ENCODE results near the gene PCBP4.
A peak's percentile ranks its signal among the peaks of the same experiment; 100 is the strongest.

The PCBP4 gene

DNA sequence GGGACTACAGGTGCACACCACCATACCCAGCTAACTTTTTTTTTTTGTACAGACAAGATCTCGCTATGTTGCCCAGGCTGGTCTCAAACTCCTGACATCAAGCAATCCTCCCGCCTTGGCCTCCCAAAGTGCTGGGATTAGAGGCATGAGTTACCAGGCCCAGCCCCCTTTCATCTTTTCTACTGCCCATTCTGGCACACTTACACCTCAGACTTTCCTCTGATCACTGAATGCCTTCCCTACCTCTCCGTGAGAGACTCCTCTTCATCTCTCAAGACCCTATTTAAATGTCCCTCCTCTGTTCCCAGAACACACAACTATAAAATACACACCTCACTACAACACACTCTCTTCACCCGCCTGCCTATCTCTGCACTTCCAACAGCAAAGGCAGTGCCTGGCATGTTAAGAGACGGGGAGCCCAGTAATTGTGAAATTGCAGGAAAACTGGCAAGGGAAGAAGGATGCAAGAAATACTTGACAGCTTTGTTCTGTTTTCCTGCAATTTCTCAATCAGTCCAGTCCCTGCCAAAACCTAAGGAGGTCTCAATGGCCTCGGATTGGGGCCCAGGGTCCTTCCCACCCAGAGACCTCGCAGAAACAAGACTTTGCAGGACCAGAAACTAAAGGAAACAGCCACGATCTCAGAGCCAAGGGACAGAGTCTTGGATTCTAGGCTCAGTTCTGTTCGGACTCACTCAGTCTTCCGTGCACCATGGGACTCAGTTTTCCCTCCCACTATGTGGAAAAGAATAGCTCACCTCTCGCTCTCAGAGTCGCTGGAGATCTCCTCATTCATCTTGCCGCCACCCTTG lies 26.4 kb downstream of the PCBP4 start:
- Histone ChIP-seq H3K27me3 (ENCODE audit: control insufficient read depth in 2 of 2, insufficient read depth in 2 of 2, low read length in 2 of 2) (no peaks in the 10 kb centered on the region), H3K4me3 (ENCODE audit: low read length in 2 of 2) (peak overlapping the region; percentile 82), H3K9ac (ENCODE audit: low read depth in 1 of 2, low read length in 2 of 2) (peak overlapping the region; percentile 70 to 72), H3K36me3 (ENCODE audit: control insufficient read depth in 2 of 2, insufficient read depth in 2 of 2, low read length in 2 of 2) (peaks cover 21 to 25% of the 10 kb centered on the region in 2 donors), H3K4me1 (ENCODE audit: control insufficient read depth in 2 of 2, insufficient read depth in 2 of 2, low read length in 2 of 2) (peaks cover 19 to 25% of the 10 kb centered on the region in 2 donors), H3K9me3 (ENCODE audit: control insufficient read depth in 2 of 2, low read length in 2 of 2) (no peaks in the 10 kb centered on the region), H3K27ac (ENCODE audit: low read depth in 2 of 2, low read length in 2 of 2) (peak overlapping the region in 1 of 2 donors; percentile 98)

DNA sequence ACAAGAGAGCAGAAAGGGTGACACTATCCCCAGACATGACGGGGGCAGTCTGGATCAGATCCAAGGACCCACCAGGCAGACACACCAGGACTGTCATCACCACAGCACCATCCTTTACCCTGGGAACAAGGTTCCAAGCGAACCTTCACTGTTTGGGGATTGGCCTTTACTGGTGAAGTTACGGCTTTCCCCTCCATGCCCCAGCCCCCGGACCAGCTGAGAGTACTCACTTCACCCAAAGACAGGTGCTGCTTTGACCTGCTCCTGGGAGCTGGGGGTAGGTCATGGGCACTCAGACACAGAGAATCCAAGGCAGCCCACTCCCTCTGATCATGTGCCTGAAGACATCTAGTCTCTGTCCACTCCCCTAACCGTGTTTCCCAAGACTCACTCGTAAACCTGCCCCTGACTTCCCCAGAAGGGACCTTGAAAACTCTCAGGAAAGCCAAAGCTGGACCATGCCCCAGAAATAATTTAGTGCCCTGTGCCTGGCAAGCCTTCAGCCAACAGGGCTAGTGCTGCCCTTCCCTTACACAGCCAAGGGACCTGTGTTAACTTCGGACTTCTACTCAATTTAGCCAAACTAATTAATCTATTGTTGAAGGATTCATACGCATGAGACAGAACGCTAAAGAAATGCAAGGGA lies 28.4 kb downstream of the PCBP4 start:
- peaks cover 33 to 38% of the 10 kb centered on the region in 2 donors for H3K36me3 ChIP-seq (ENCODE audit: control insufficient read depth in 2 of 2, insufficient read depth in 2 of 2, low read length in 2 of 2)

DNA sequence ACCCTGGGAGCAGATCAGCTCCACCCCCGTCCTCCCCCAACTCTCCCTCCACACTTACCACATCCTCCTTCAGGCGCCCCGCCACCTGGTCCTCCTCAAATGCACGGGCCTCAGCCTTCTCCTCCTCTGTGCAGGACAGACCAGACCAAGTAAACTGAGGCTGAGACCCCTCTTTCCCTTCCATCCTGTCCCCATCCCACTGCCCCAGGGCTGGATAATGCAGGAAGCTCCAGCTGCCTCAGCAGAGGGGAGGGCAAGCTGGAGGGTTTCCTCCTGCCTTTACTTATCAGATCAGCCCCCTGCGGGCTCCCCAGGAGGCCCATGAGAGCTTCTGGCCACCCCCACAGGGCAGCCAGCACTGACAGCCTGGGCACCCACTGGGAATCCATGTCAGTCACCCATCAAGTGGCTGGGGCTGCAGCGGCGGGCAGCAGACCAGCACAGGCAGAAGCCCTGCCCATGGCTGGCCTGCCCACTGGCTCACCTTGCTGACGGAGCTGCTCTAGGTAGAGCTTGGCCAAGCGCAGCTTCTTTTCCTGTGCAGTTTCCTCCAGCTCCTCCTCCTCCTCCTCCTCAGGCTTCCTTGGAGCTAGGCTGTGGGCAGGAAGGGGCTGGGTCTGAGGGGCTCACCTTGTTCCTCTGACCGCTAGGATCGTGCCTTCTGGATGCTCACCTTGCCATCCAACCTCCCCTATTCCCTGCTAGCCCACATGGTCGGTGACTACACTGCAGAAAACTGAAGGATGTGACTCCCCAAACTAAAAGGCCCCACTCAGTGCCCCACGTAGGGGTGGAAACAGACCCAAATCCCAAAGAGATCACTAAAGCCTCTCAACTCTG lies 29.4 kb downstream of the PCBP4 start:
- peaks cover 40 to 49% of the 10 kb centered on the region in 2 donors for H3K36me3 ChIP-seq (ENCODE audit: control insufficient read depth in 2 of 2, insufficient read depth in 2 of 2, low read length in 2 of 2)

More for the DNA sequence above, 28.4 kb downstream of the PCBP4 start:
- Histone ChIP-seq H3K4me1 (ENCODE audit: control insufficient read depth in 2 of 2, insufficient read depth in 2 of 2, low read length in 2 of 2) (peaks cover 19 to 25% of the 10 kb centered on the region in 2 donors), H3K27me3 (ENCODE audit: control insufficient read depth in 2 of 2, insufficient read depth in 2 of 2, low read length in 2 of 2) (no peaks in the 10 kb centered on the region), H3K9me3 (ENCODE audit: control insufficient read depth in 2 of 2, low read length in 2 of 2) (no peaks in the 10 kb centered on the region), H3K27ac (ENCODE audit: low read depth in 2 of 2, low read length in 2 of 2) (no peak overlapping the region), H3K9ac (ENCODE audit: low read depth in 1 of 2, low read length in 2 of 2) (no peak overlapping the region), H3K4me3 (ENCODE audit: low read length in 2 of 2) (no peak overlapping the region)

DNA sequence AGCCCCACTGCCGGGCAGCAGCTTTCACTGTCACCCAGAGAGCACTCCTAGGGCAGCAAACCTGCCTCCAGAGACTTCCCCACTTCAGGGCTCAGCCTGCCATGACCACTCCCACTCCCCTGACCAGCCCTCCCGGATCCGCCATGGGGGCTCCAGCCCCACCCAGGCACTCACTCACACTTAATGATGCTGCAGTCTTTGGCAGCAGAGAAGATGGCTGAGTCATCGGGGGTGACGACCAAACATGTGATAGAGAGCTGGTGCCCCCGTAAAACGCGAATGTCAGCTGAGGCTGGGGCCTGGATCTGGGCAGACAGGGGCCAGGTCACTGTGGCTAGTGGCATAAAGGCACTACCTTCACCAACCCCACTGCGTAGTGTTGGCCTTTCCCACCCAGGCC lies 30.2 kb downstream of the PCBP4 start:
- no peak overlapping the region for H3K4me3 ChIP-seq (ENCODE audit: low read length in 2 of 2)
- no peak overlapping the region for H3K27ac ChIP-seq (ENCODE audit: low read depth in 2 of 2, low read length in 2 of 2)
- no peaks in the 10 kb centered on the region for H3K9me3 ChIP-seq (ENCODE audit: control insufficient read depth in 2 of 2, low read length in 2 of 2)
- peaks cover 5 to 10% of the 10 kb centered on the region in 2 donors for H3K4me1 ChIP-seq (ENCODE audit: control insufficient read depth in 2 of 2, insufficient read depth in 2 of 2, low read length in 2 of 2)
- no peaks in the 10 kb centered on the region for H3K27me3 ChIP-seq (ENCODE audit: control insufficient read depth in 2 of 2, insufficient read depth in 2 of 2, low read length in 2 of 2)
- peaks cover 44 to 51% of the 10 kb centered on the region in 2 donors for H3K36me3 ChIP-seq (ENCODE audit: control insufficient read depth in 2 of 2, insufficient read depth in 2 of 2, low read length in 2 of 2)
- H3K9ac ChIP-seq (ENCODE audit: low read depth in 1 of 2, low read length in 2 of 2), result no peak overlapping the region

More for the DNA sequence above, 29.4 kb downstream of the PCBP4 start:
- Histone ChIP-seq H3K9ac (ENCODE audit: low read depth in 1 of 2, low read length in 2 of 2) (no peak overlapping the region), H3K27ac (ENCODE audit: low read depth in 2 of 2, low read length in 2 of 2) (no peak overlapping the region), H3K4me1 (ENCODE audit: control insufficient read depth in 2 of 2, insufficient read depth in 2 of 2, low read length in 2 of 2) (peaks cover 12 to 17% of the 10 kb centered on the region in 2 donors), H3K9me3 (ENCODE audit: control insufficient read depth in 2 of 2, low read length in 2 of 2) (no peaks in the 10 kb centered on the region), H3K27me3 (ENCODE audit: control insufficient read depth in 2 of 2, insufficient read depth in 2 of 2, low read length in 2 of 2) (no peaks in the 10 kb centered on the region), H3K4me3 (ENCODE audit: low read length in 2 of 2) (no peak overlapping the region)

DNA sequence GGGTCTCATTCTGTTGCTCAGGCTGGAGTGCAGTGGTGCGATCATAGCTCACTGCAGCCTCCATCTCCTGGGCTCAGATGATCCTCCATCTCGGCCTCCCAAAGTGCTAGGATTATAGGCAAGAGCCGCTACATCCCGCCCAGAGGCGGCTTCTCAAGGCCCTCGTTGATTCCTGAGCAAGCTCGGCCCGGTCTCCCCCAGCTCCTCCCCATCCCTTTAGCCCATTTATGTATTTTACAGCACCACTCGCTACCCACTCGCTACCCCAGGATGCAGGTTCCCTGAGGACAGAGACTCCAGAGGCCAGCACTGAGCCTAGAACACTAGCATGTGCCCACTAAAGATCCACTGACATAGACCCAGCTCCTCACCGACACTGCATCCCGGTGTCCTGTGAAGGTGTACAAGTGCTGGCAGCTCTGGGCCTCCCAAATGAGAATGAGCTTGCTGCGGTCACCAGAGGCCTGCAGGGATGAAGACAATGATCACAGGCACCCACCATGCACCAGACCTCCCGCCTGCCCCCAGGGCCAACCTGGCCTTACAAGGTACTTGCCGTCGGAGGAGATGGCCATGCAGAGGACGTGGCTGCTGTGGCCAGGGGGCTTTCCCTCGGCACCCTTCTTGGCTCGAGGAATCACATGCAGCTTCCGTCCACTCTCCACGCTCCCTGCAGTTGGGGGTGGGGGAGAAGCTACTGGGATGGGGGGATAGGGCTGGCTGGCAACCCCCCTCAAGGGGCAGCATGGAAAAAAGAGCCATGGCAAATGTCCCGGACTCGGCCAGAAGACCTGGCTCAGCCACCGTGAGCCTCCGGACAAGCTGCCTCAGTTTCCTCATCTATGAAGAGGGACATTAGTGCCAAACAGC lies 31.1 kb downstream of the PCBP4 start:
- H3K27me3 ChIP-seq (ENCODE audit: control insufficient read depth in 2 of 2, insufficient read depth in 2 of 2, low read length in 2 of 2), result no peaks in the 10 kb centered on the region
- no peak overlapping the region for H3K27ac ChIP-seq (ENCODE audit: low read depth in 2 of 2, low read length in 2 of 2)
- H3K4me3 ChIP-seq (ENCODE audit: low read length in 2 of 2), result no peak overlapping the region
- H3K4me1 ChIP-seq (ENCODE audit: control insufficient read depth in 2 of 2, insufficient read depth in 2 of 2, low read length in 2 of 2), result peaks cover 4 to 7% of the 10 kb centered on the region in 2 donors
- H3K9me3 ChIP-seq (ENCODE audit: control insufficient read depth in 2 of 2, low read length in 2 of 2), result no peaks in the 10 kb centered on the region
- no peak overlapping the region for H3K9ac ChIP-seq (ENCODE audit: low read depth in 1 of 2, low read length in 2 of 2)
- H3K36me3 ChIP-seq (ENCODE audit: control insufficient read depth in 2 of 2, insufficient read depth in 2 of 2, low read length in 2 of 2), result peaks cover 44 to 51% of the 10 kb centered on the region in 2 donors

DNA sequence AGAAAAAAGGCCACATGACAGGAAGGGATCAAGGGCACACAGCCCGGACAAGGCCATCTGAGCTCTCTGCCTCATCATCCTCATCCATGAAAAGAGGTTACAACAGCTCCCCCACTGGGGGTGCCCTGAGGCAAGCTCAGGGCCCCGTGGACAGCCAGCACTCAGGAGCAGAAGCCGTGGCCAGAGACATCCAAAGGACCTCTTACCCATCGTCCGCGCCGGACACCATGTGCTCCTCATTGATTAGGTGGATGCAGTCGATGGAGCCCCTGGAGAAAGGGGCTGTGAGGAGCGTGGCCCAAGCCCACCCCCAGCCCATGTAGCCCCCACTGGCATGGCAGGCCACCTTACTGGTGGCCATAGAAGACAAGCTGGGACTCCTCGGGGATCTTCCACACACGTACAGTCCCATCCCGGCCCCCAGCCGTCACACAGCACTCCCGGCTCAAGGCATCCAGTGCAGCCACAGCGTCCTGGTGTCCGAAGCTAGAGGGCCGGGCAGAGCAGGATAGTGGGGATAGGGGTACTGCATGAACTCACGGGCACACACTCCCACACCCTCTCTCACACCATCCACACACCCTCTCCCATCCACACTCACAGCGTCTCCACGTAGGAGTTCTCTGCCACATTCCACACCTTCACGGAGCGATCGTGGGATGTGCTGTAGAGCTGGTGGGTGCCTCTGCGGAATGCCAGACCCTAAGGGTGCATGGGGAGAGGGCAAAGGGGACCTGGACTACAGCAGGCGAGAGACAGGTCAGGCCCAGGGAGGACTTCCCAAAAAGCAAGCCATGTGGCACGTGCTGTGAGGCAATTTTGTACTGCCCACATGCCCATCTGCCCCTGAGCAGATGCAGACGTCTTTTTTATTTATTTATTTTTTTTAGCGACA lies 32.0 kb downstream of the PCBP4 start:
- Histone ChIP-seq H3K36me3 (ENCODE audit: control insufficient read depth in 2 of 2, insufficient read depth in 2 of 2, low read length in 2 of 2) (peaks cover 44 to 51% of the 10 kb centered on the region in 2 donors), H3K9me3 (ENCODE audit: control insufficient read depth in 2 of 2, low read length in 2 of 2) (no peaks in the 10 kb centered on the region), H3K4me3 (ENCODE audit: low read length in 2 of 2) (no peak overlapping the region), H3K27ac (ENCODE audit: low read depth in 2 of 2, low read length in 2 of 2) (no peak overlapping the region), H3K9ac (ENCODE audit: low read depth in 1 of 2, low read length in 2 of 2) (no peak overlapping the region), H3K4me1 (ENCODE audit: control insufficient read depth in 2 of 2, insufficient read depth in 2 of 2, low read length in 2 of 2) (no peaks in the 10 kb centered on the region), H3K27me3 (ENCODE audit: control insufficient read depth in 2 of 2, insufficient read depth in 2 of 2, low read length in 2 of 2) (no peaks in the 10 kb centered on the region)

DNA sequence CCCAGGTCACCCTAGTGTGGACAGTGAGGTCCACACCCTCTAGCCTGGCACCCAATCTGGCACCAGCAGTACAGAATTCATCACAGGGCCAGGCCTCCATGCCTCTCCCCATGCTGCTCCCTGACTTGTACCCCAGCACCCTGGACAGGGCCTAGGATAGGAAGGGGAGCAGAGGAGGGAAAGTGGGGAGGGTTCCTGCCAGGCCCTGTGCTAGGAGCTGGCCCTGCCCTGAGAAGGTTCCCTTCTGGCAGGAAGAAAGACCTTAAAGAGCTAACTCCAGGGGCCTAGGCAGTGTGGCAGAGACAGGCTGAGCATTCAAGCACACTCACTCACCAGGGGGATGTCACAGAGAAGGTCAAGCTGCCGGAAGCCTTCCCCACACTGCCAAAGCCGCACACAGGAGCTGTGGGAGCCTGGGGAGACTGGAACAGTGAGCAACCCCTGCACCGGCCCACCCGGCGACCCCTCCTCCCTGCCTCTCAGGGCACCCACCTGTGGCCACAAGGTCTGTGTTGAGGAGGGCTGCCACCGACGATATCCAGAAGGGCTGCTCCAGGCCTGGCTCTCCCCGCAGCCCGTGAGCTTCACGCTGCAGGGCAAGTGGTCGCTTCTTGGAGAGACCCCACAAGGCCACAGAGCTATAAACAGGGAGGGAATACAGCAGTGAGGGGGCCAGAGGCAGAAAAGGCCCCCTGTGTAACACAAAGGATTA lies 33.0 kb downstream of the PCBP4 start:
- Histone ChIP-seq H3K27ac (ENCODE audit: low read depth in 2 of 2, low read length in 2 of 2) (no peak overlapping the region), H3K36me3 (ENCODE audit: control insufficient read depth in 2 of 2, insufficient read depth in 2 of 2, low read length in 2 of 2) (peaks cover 44 to 51% of the 10 kb centered on the region in 2 donors), H3K4me1 (ENCODE audit: control insufficient read depth in 2 of 2, insufficient read depth in 2 of 2, low read length in 2 of 2) (no peaks in the 10 kb centered on the region), H3K9ac (ENCODE audit: low read depth in 1 of 2, low read length in 2 of 2) (no peak overlapping the region), H3K27me3 (ENCODE audit: control insufficient read depth in 2 of 2, insufficient read depth in 2 of 2, low read length in 2 of 2) (no peaks in the 10 kb centered on the region), H3K9me3 (ENCODE audit: control insufficient read depth in 2 of 2, low read length in 2 of 2) (no peaks in the 10 kb centered on the region), H3K4me3 (ENCODE audit: low read length in 2 of 2) (no peak overlapping the region)

DNA sequence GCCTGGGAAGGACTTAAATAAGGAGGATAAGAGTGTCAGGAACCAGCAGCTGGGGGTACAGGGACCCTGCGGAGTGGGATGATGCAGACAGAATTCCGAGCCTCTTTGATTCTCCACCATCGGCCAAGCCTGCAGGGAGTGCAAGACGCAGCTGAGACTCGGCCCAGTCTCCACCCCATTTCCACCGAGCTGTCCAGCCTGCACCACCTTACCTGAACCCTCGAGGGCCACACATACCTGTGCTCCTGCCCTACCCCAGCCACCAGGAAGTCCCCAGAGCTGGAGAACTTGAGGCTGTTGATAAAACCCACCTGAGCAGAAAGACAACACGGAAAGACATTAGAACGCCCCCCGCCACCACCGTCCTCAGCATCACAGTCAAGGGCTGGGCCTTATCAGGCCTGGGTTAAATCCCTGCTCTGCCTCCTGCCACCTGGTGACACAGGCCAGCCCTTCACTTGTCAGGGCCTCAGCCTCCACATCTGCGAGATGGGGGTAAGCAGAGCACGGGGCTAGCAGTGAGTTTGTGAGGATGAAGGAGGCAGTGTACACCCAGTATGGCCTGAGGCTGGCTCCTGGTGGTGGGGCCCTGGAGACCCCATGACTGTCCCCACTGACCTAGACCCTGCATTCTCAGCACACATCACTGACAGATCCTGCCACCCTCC lies 33.6 kb downstream of the PCBP4 start:
- no peaks in the 10 kb centered on the region for H3K4me1 ChIP-seq (ENCODE audit: control insufficient read depth in 2 of 2, insufficient read depth in 2 of 2, low read length in 2 of 2)
- no peak overlapping the region for H3K27ac ChIP-seq (ENCODE audit: low read depth in 2 of 2, low read length in 2 of 2)
- no peaks in the 10 kb centered on the region for H3K9me3 ChIP-seq (ENCODE audit: control insufficient read depth in 2 of 2, low read length in 2 of 2)
- no peak overlapping the region for H3K4me3 ChIP-seq (ENCODE audit: low read length in 2 of 2)
- no peak overlapping the region for H3K9ac ChIP-seq (ENCODE audit: low read depth in 1 of 2, low read length in 2 of 2)
- H3K36me3 ChIP-seq (ENCODE audit: control insufficient read depth in 2 of 2, insufficient read depth in 2 of 2, low read length in 2 of 2), result peaks cover 44 to 48% of the 10 kb centered on the region in 2 donors
- no peaks in the 10 kb centered on the region for H3K27me3 ChIP-seq (ENCODE audit: control insufficient read depth in 2 of 2, insufficient read depth in 2 of 2, low read length in 2 of 2)
